ENCODE measurements around the gene NLRP13.

Gene NLRP13

DNA sequence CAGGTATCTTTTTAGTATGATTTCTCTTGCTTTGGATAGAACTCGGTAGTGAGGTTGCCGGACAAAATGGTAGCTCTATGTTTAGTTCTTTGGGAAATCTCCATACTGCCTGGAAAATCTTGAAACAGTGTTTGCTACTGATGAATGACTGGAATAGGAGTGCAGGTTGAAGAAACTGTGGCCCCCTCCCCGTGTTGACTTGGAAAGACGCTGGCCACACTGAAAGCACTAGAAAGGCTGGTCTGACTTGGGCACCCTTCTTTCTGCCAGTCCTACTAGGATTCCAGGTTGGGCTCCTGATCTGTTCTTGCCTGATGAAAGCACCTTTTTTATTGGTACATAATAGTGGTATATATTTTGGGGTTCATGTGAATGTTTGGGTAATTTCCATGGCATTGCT is 49.5 kb downstream of the NLRP13 start:
- WGBS, 2 donors (ENCODE audit: extremely low coverage in 2 of 2, insufficient read length in 2 of 2, insufficient replicate concordance in 1 of 2): no CpG with 5 or more reads among the region's 4 CpGs
- no peaks in the 10 kb centered on the region for H3K4me1 ChIP-seq (ENCODE audit: control insufficient read depth in 2 of 2, insufficient read depth in 1 of 2, low read depth in 1 of 2, low read length in 2 of 2)
- H2BK12ac ChIP-seq (ENCODE audit: low read length): no peak overlapping the region
- no peak overlapping the region for H2BK120ac ChIP-seq (ENCODE audit: low read depth, low read length)
- no peak overlapping the region for H3K23ac ChIP-seq (ENCODE audit: low read depth, low read length, poor library complexity)
- H3K79me1 ChIP-seq (ENCODE audit: low read depth, low read length): no peaks in the 10 kb centered on the region
- H3K14ac ChIP-seq (ENCODE audit: low read length): no peak overlapping the region
- H3K9me3 ChIP-seq (replicated peaks in 1 of 2; ENCODE audit: control insufficient read depth in 2 of 2, insufficient read depth in 1 of 2, low read depth in 1 of 2, low read length in 2 of 2): peaks cover 0 to 22% of the 10 kb centered on the region in 2 donors
- H3K9ac ChIP-seq (ENCODE audit: low read depth, low read length, poor library complexity): no peak overlapping the region
- no peak overlapping the region for H2BK15ac ChIP-seq (ENCODE audit: low read length)
- no peak overlapping the region for H4K91ac ChIP-seq (ENCODE audit: low read depth, low read length, poor library complexity)
- H3K4ac ChIP-seq (ENCODE audit: low read length): no peak overlapping the region
- H3K36me3 ChIP-seq (replicated peaks in 1 of 2; ENCODE audit: control insufficient read depth in 2 of 2, insufficient read depth in 2 of 2, low read length in 2 of 2): no peaks in the 10 kb centered on the region
- no peak for DNase-seq (ENCODE audit: low spot score)
- H3K18ac ChIP-seq (ENCODE audit: low read length): no peak overlapping the region
- H3K27ac ChIP-seq (replicated peaks; ENCODE audit: low read length): no peak overlapping the region
- H3K27me3 ChIP-seq (ENCODE audit: control insufficient read depth in 3 of 3, insufficient read depth in 3 of 3, low read depth in 1 of 3, low read length in 3 of 3): no peaks in the 10 kb centered on the region
- no peak overlapping the region for H3K4me3 ChIP-seq (ENCODE audit: low read length in 2 of 2)
- H2AFZ ChIP-seq (ENCODE audit: low read length): no peak overlapping the region
- H2BK5ac ChIP-seq (ENCODE audit: low read length): no peak overlapping the region
- no peak overlapping the region for H4K8ac ChIP-seq (ENCODE audit: low read depth, low read length)
- no peak overlapping the region for H3K4me2 ChIP-seq (ENCODE audit: insufficient read depth, low read length, poor library complexity, severe bottlenecking)
- no peak overlapping the region for H2AK5ac ChIP-seq (ENCODE audit: low read depth, low read length)

DNA sequence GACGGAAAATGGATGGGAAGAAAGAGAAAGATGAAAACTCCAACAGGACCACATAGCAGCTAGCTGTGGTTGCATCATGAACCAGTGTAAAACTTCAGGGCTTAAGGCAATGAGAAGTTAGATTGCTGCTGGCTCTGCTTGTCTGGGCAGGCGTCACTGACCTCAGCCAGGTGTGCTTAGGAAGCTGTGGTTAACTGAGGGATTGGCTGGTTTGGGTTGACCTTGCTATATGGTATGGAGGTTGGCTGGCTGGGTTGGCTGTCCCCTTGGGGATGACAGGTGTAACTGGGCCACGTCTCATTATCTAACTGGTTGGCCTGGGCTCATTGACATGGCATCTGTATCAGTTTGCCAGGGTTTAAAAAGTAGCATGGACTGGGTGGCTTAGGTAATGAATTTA is 54.9 kb downstream of the NLRP13 start:
- no peak overlapping the region for H4K8ac ChIP-seq (ENCODE audit: low read depth, low read length)
- H2AK5ac ChIP-seq (ENCODE audit: low read depth, low read length): no peak overlapping the region
- no peak overlapping the region for H2BK12ac ChIP-seq (ENCODE audit: low read length)
- WGBS, 2 donors (ENCODE audit: extremely low coverage in 2 of 2, insufficient read length in 2 of 2, insufficient replicate concordance in 1 of 2): no CpG with 5 or more reads among the region's 3 CpGs
- no peaks in the 10 kb centered on the region for H3K79me1 ChIP-seq (ENCODE audit: low read depth, low read length)
- no peak overlapping the region for H3K23ac ChIP-seq (ENCODE audit: low read depth, low read length, poor library complexity)
- no peaks in the 10 kb centered on the region for H3K4me1 ChIP-seq (ENCODE audit: control insufficient read depth in 2 of 2, insufficient read depth in 1 of 2, low read depth in 1 of 2, low read length in 2 of 2)
- no peak overlapping the region for H2AFZ ChIP-seq (ENCODE audit: low read length)
- H2BK5ac ChIP-seq (ENCODE audit: low read length): no peak overlapping the region
- no peak overlapping the region for H3K14ac ChIP-seq (ENCODE audit: low read length)
- H2BK15ac ChIP-seq (ENCODE audit: low read length): no peak overlapping the region
- no peaks in the 10 kb centered on the region for H3K27me3 ChIP-seq (ENCODE audit: control insufficient read depth in 3 of 3, insufficient read depth in 3 of 3, low read depth in 1 of 3, low read length in 3 of 3)
- no peak overlapping the region for H3K27ac ChIP-seq (replicated peaks; ENCODE audit: low read length)
- H4K91ac ChIP-seq (ENCODE audit: low read depth, low read length, poor library complexity): no peak overlapping the region
- no peak overlapping the region for H3K4me3 ChIP-seq (ENCODE audit: low read length in 2 of 2)
- no peak overlapping the region for H3K9ac ChIP-seq (ENCODE audit: low read depth, low read length, poor library complexity)
- no peak for DNase-seq (ENCODE audit: low spot score)
- peaks cover 0 to 28% of the 10 kb centered on the region in 2 donors for H3K9me3 ChIP-seq (replicated peaks in 1 of 2; ENCODE audit: control insufficient read depth in 2 of 2, insufficient read depth in 1 of 2, low read depth in 1 of 2, low read length in 2 of 2)
- no peak overlapping the region for H3K4ac ChIP-seq (ENCODE audit: low read length)
- H2BK120ac ChIP-seq (ENCODE audit: low read depth, low read length): no peak overlapping the region
- H3K18ac ChIP-seq (ENCODE audit: low read length): no peak overlapping the region
- no peak overlapping the region for H3K4me2 ChIP-seq (ENCODE audit: insufficient read depth, low read length, poor library complexity, severe bottlenecking)
- no peaks in the 10 kb centered on the region for H3K36me3 ChIP-seq (replicated peaks in 1 of 2; ENCODE audit: control insufficient read depth in 2 of 2, insufficient read depth in 2 of 2, low read length in 2 of 2)

DNA sequence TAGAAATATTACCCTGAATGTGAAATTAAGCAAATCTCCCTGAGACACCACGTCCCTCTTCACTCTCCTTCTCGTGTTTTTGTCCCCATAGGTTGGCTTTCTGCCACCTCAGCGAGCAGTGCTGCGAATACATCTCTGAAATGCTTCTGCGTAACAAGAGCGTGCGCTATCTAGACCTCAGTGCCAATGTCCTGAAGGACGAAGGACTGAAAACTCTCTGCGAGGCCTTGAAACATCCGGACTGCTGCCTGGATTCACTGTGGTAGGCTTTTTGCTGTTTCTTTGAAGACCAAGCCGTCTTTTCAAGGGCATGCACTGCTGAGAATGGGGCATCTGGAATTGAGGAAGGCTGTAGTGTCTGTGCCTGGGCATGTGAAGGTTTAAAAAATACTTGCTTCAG is 61.4 kb downstream of the NLRP13 start:
- H2AFZ ChIP-seq (ENCODE audit: low read length): no peak overlapping the region
- H2BK12ac ChIP-seq (ENCODE audit: low read length): no peak overlapping the region
- H4K8ac ChIP-seq (ENCODE audit: low read depth, low read length): no peak overlapping the region
- H2BK120ac ChIP-seq (ENCODE audit: low read depth, low read length): no peak overlapping the region
- no peak overlapping the region for H2AK5ac ChIP-seq (ENCODE audit: low read depth, low read length)
- H3K4me3 ChIP-seq (ENCODE audit: low read length in 2 of 2): no peak overlapping the region
- H4K91ac ChIP-seq (ENCODE audit: low read depth, low read length, poor library complexity): no peak overlapping the region
- DNase-seq (ENCODE audit: low spot score): no peak
- H3K27ac ChIP-seq (replicated peaks; ENCODE audit: low read length): no peak overlapping the region
- peaks cover 0 to 23% of the 10 kb centered on the region in 2 donors for H3K9me3 ChIP-seq (replicated peaks in 1 of 2; ENCODE audit: control insufficient read depth in 2 of 2, insufficient read depth in 1 of 2, low read depth in 1 of 2, low read length in 2 of 2)
- H3K9ac ChIP-seq (ENCODE audit: low read depth, low read length, poor library complexity): no peak overlapping the region
- WGBS, 2 donors (ENCODE audit: extremely low coverage in 2 of 2, insufficient read length in 2 of 2, insufficient replicate concordance in 1 of 2): no CpG with 5 or more reads among the region's 11 CpGs
- H2BK5ac ChIP-seq (ENCODE audit: low read length): no peak overlapping the region
- H3K4me2 ChIP-seq (ENCODE audit: insufficient read depth, low read length, poor library complexity, severe bottlenecking): no peak overlapping the region
- no peaks in the 10 kb centered on the region for H3K4me1 ChIP-seq (ENCODE audit: control insufficient read depth in 2 of 2, insufficient read depth in 1 of 2, low read depth in 1 of 2, low read length in 2 of 2)
- no peaks in the 10 kb centered on the region for H3K36me3 ChIP-seq (replicated peaks in 1 of 2; ENCODE audit: control insufficient read depth in 2 of 2, insufficient read depth in 2 of 2, low read length in 2 of 2)
- no peak overlapping the region for H3K14ac ChIP-seq (ENCODE audit: low read length)
- no peaks in the 10 kb centered on the region for H3K79me1 ChIP-seq (ENCODE audit: low read depth, low read length)
- no peaks in the 10 kb centered on the region for H3K27me3 ChIP-seq (ENCODE audit: control insufficient read depth in 3 of 3, insufficient read depth in 3 of 3, low read depth in 1 of 3, low read length in 3 of 3)
- no peak overlapping the region for H3K18ac ChIP-seq (ENCODE audit: low read length)
- H3K23ac ChIP-seq (ENCODE audit: low read depth, low read length, poor library complexity): no peak overlapping the region
- H2BK15ac ChIP-seq (ENCODE audit: low read length): no peak overlapping the region
- H3K4ac ChIP-seq (ENCODE audit: low read length): no peak overlapping the region

DNA sequence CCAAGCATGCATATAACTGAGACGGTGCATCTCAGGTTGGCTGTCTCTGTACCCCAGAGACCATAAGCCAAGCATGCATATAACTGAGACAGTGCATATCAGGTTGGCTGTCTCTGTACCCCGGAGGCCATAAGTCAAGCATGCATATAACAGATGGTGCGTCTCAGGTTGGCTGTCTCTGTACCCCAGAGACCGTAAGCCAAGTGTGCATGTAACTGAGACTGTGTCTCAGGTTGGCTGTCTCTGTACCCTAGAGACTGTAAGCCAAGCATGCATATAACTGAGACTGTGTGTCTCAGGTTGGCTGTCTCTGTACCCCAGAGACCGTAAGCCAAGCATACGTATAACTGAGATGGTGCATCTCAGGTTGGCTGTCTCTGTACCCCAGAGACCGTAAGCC is 65.0 kb downstream of the NLRP13 start:
- H3K4me2 ChIP-seq (ENCODE audit: insufficient read depth, low read length, poor library complexity, severe bottlenecking): no peak overlapping the region
- DNase-seq (ENCODE audit: low spot score): no peak
- H2BK12ac ChIP-seq (ENCODE audit: low read length): no peak overlapping the region
- H3K18ac ChIP-seq (ENCODE audit: low read length): no peak overlapping the region
- no peaks in the 10 kb centered on the region for H3K27me3 ChIP-seq (ENCODE audit: control insufficient read depth in 3 of 3, insufficient read depth in 3 of 3, low read depth in 1 of 3, low read length in 3 of 3)
- no peak overlapping the region for H2BK5ac ChIP-seq (ENCODE audit: low read length)
- H2AFZ ChIP-seq (ENCODE audit: low read length): no peak overlapping the region
- H3K4ac ChIP-seq (ENCODE audit: low read length): no peak overlapping the region
- no peaks in the 10 kb centered on the region for H3K36me3 ChIP-seq (replicated peaks in 1 of 2; ENCODE audit: control insufficient read depth in 2 of 2, insufficient read depth in 2 of 2, low read length in 2 of 2)
- no peaks in the 10 kb centered on the region for H3K79me1 ChIP-seq (ENCODE audit: low read depth, low read length)
- H2AK5ac ChIP-seq (ENCODE audit: low read depth, low read length): no peak overlapping the region
- H3K9ac ChIP-seq (ENCODE audit: low read depth, low read length, poor library complexity): no peak overlapping the region
- peaks cover 0 to 26% of the 10 kb centered on the region in 2 donors for H3K9me3 ChIP-seq (replicated peaks in 1 of 2; ENCODE audit: control insufficient read depth in 2 of 2, insufficient read depth in 1 of 2, low read depth in 1 of 2, low read length in 2 of 2)
- no CpG with 5 or more reads among the region's 7 CpGs for WGBS, 2 donors (ENCODE audit: extremely low coverage in 2 of 2, insufficient read length in 2 of 2, insufficient replicate concordance in 1 of 2)
- H3K4me3 ChIP-seq (ENCODE audit: low read length in 2 of 2): peak overlapping the region in 1 of 2 donors; percentile 26
- H2BK120ac ChIP-seq (ENCODE audit: low read depth, low read length): no peak overlapping the region
- H3K14ac ChIP-seq (ENCODE audit: low read length): no peak overlapping the region
- no peak overlapping the region for H4K91ac ChIP-seq (ENCODE audit: low read depth, low read length, poor library complexity)
- no peak overlapping the region for H2BK15ac ChIP-seq (ENCODE audit: low read length)
- no peak overlapping the region for H4K8ac ChIP-seq (ENCODE audit: low read depth, low read length)
- no peak overlapping the region for H3K27ac ChIP-seq (replicated peaks; ENCODE audit: low read length)
- H3K23ac ChIP-seq (ENCODE audit: low read depth, low read length, poor library complexity): no peak overlapping the region
- no peaks in the 10 kb centered on the region for H3K4me1 ChIP-seq (ENCODE audit: control insufficient read depth in 2 of 2, insufficient read depth in 1 of 2, low read depth in 1 of 2, low read length in 2 of 2)
